ES-I3 (cell line): ENCODE results near the gene EFHD2.
"Not testable (repeated sequence)": the region's sequence is repeated elsewhere in the genome, so short reads cannot be mapped to it uniquely, and the experiment has no call there.

Experiments used
- H3K36me3 ChIP-seq: 2 replicates; pipeline ENCODE4 v1.6.1; 2013; ENCODE audit warnings: mild to moderate bottlenecking, low read length, control low read depth, moderate library complexity; ENCODE audit not compliant: insufficient read depth
- H3K4me1 ChIP-seq: 2 replicates; pipeline ENCODE4 v1.6.1; 2013; ENCODE audit warnings: mild to moderate bottlenecking, control low read depth, low read length; ENCODE audit not compliant: insufficient read depth
- H3K9ac ChIP-seq: 2 replicates; pipeline ENCODE4 v1.6.1; 2013; ENCODE audit warnings: low read depth, mild to moderate bottlenecking, low read length, moderate library complexity
- H3K9me3 ChIP-seq: 2 replicates; pipeline ENCODE4 v1.6.1; 2013; ENCODE audit warnings: mild to moderate bottlenecking, low read length, moderate library complexity; ENCODE audit not compliant: control insufficient read depth, insufficient read depth

Gene EFHD2

GRCh38 chr1:15452866-15453571 lies 43.3 kb downstream of the EFHD2 start:
- H3K9ac ChIP-seq, result no peak overlapping the region
- no peaks in the 10 kb centered on the region for H3K36me3 ChIP-seq
- H3K4me1 ChIP-seq, result no peaks in the 10 kb centered on the region
- H3K9me3 ChIP-seq, result 0 out of 2 replicates have a peak, but pooled peaks cover 2% of the 10 kb centered on the region

- Histone ChIP-seq H3K9ac (no peak overlapping the region), H3K4me1 (no peaks in the 10 kb centered on the region), H3K36me3 (no peaks in the 10 kb centered on the region), H3K9me3 (0 out of 2 replicates have a peak, but pooled peaks cover 2% of the 10 kb centered on the region)
Observed at GRCh38 chr1:15453734-15454133, 44.0 kb downstream of the EFHD2 start.

GRCh38 chr1:15454256-15454655 lies 44.6 kb downstream of the EFHD2 start:
- Histone ChIP-seq H3K36me3 (no peaks in the 10 kb centered on the region), H3K9ac (no peak overlapping the region), H3K9me3 (0 out of 2 replicates have a peak, but pooled peaks cover 2% of the 10 kb centered on the region), H3K4me1 (no peaks in the 10 kb centered on the region)

GRCh38 chr1:15455522-15455921 lies 45.8 kb downstream of the EFHD2 start:
- no peak overlapping the region for H3K9ac ChIP-seq
- no peaks in the 10 kb centered on the region for H3K4me1 ChIP-seq
- no peaks in the 10 kb centered on the region for H3K36me3 ChIP-seq
- H3K9me3 ChIP-seq, result 0 out of 2 replicates have a peak, but pooled peaks cover 2% of the 10 kb centered on the region

- H3K9ac ChIP-seq, result no peak within 1 kb of the TSS
- no peaks in the 10 kb centered on the region for H3K9me3 ChIP-seq
- H3K4me1 ChIP-seq, result no peaks in the 10 kb centered on the region
- H3K36me3 ChIP-seq, result no peaks in the 10 kb centered on the region
Observed at GRCh38 chr1:15456313-15456954, 46.7 kb downstream of the EFHD2 start, which contains the start of gene CELA2A. Gene CELA2A, plus strand, starts transcription at chr1:15456732. Its CDS starts 22 bp downstream, at chr1:15456754.

GRCh38 chr1:15457585-15457984 lies 47.9 kb downstream of the EFHD2 start:
- no peak overlapping the region for H3K9ac ChIP-seq
- no peaks in the 10 kb centered on the region for H3K36me3 ChIP-seq
- no peaks in the 10 kb centered on the region for H3K4me1 ChIP-seq
- no peaks in the 10 kb centered on the region for H3K9me3 ChIP-seq

- H3K9ac ChIP-seq, H3K4me1 ChIP-seq, H3K36me3 ChIP-seq, H3K9me3 ChIP-seq: not testable (repeated sequence)
Observed at GRCh38 chr1:15458388-15458787, 48.7 kb downstream of the EFHD2 start.

- Histone ChIP-seq H3K36me3 (no peaks in the 10 kb centered on the region), H3K9me3 (no peaks in the 10 kb centered on the region), H3K4me1 (no peaks in the 10 kb centered on the region), H3K9ac (no peak overlapping the region)
Observed at GRCh38 chr1:15459771-15460707, 50.4 kb downstream of the EFHD2 start.

GRCh38 chr1:15460708-15461095 lies 51.0 kb downstream of the EFHD2 start:
- H3K4me1 ChIP-seq, result no peaks in the 10 kb centered on the region
- no peaks in the 10 kb centered on the region for H3K9me3 ChIP-seq
- H3K9ac ChIP-seq, result no peak overlapping the region
- no peaks in the 10 kb centered on the region for H3K36me3 ChIP-seq

- H3K9ac ChIP-seq, H3K36me3 ChIP-seq, H3K9me3 ChIP-seq, H3K4me1 ChIP-seq: not testable (repeated sequence)
Observed at GRCh38 chr1:15463064-15463800, 53.5 kb downstream of the EFHD2 start.

- H3K36me3 ChIP-seq, H3K4me1 ChIP-seq, H3K9me3 ChIP-seq, H3K9ac ChIP-seq: not testable (repeated sequence)
Observed at GRCh38 chr1:15463926-15464322, 54.2 kb downstream of the EFHD2 start.

- Histone ChIP-seq H3K9ac (no peak overlapping the region), H3K4me1 (no peaks in the 10 kb centered on the region), H3K36me3 (no peaks in the 10 kb centered on the region), H3K9me3 (no peaks in the 10 kb centered on the region)
Observed at GRCh38 chr1:15465674-15466073, 56.0 kb downstream of the EFHD2 start.

GRCh38 chr1:15466955-15467625 lies 57.4 kb downstream of the EFHD2 start:
- not testable (repeated sequence) for H3K4me1 ChIP-seq, H3K9me3 ChIP-seq, H3K36me3 ChIP-seq, H3K9ac ChIP-seq
